ENCODE results near the gene MCM7. TPM values are rescaled to one million over a fixed set of nuclear protein-coding genes. Genes with fewer than 3 reads are reported as not detected.

The MCM7 gene
- total RNA-seq, 2 experiments from 2014 or later: 456 to 476 TPM

DNA sequence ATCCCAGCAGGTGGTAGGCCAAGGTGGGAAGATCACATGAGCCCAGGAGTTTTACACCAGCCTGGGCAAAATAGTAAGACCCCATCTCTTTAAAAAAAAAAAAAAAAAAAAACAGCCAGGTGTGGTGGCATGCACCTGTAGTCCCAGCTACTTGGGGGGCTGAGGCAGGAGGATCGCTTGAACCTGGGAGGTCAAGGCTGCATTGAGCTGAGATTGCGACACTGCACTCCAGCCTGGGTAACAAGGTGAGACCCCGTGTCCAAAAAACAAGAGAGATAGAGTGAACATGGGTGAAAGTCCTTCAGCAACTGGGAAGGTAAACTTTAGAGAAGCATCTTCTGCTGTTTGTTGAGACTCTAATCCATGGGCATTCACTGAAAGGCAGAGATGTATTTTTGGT, 41.3 kb upstream of the MCM7 start:
- no peak for DNase-seq
- TF ChIP-seq CTCF (IDR thresholded peaks at IDR 0.05): no peak
- ATAC-seq: no peak
- Mint-ChIP-seq H3K9me3 (no peaks in the 10 kb centered on the region), H3K36me3 (ENCODE audit: low read depth) (no peaks in the 10 kb centered on the region), H3K4me1 (ENCODE audit: low read depth) (peaks cover 13% of the 10 kb centered on the region), H3K27me3 (no peaks in the 10 kb centered on the region), H3K27ac (no peak overlapping the region), H3K4me3 (no peak overlapping the region)
- intact Hi-C loops (cut with micrococcal nuclease): no loop called here
- ChIA-PET CTCF (interaction anchor here (1.0 to 2.0 kb wide), 4 partner anchors 10 to 75 kb away, joined by 3 to 11 read pairs (median 6); no protein-coding TSS in a partner anchor), POLR2A (interaction anchor here (0.7 to 1.2 kb wide), 4 partner anchors 9 to 512 kb away, joined by 3 to 5 read pairs (median 3); no protein-coding TSS in a partner anchor)

GRCh38 chr7:100141555-100141949, 40.4 kb upstream of the MCM7 start:
- no peak for TF ChIP-seq CTCF (IDR thresholded peaks at IDR 0.05)
- H3K4me1 Mint-ChIP-seq (ENCODE audit: low read depth): peaks cover 13% of the 10 kb centered on the region
- no peak overlapping the region for H3K27ac Mint-ChIP-seq
- ChIA-PET CTCF (interaction anchor here (1.5 to 2.0 kb wide), 3 partner anchors 9 to 76 kb away, joined by 5 to 11 read pairs (median 8); no protein-coding TSS in a partner anchor), POLR2A (interaction anchor here (1.0 to 1.2 kb wide), 2 partner anchors 13 to 15 kb away, joined by 3 to 5 read pairs; no protein-coding TSS in a partner anchor)
- no peaks in the 10 kb centered on the region for H3K9me3 Mint-ChIP-seq
- ATAC-seq: no peak
- no peaks in the 10 kb centered on the region for H3K36me3 Mint-ChIP-seq (ENCODE audit: low read depth)
- intact Hi-C loops (cut with micrococcal nuclease): no loop called here
- no peaks in the 10 kb centered on the region for H3K27me3 Mint-ChIP-seq
- no peak overlapping the region for H3K4me3 Mint-ChIP-seq
- DNase-seq: no peak

DNA sequence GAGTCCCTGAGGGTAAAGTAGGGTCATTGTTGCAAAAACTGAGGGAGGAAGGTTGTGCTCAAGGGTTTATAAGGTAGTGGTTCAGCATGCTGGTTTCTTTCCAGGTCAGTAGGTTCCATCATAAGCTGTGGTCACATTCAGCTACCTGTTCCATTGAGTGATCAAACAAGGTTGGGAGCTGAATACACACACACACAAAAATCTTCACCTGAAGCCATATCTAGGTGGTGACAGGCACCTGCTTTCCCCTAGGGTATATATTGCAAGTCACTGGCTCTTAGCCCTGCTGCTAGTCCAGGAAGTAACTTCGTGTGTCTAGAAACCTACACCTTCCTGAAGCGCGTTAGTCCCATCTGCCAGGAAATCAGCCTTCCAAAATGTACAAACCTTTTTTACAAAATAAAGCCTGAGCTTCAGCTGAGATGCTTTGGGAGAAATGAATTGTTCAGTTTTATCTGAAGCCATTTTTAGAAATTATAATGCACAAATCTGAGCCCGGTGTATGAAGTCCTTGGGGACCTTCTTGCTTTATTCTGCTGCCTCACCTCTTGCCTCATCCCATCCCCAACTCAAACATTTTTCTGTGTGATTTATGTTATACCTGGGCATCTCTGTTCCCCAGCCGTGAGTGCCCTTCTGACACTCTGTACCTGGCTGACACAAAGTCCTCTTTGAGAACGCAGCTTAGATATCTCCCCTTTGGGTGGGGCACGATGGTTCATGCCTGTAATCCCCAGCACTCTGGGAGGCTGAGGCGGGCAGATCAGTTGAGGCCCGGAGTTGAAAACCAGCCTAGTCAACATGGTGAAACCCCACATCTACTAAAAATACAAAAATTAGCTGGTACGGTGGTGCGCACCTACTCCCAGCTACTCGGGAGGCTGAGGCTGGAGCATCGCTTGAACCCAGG, 36.9 kb upstream of the MCM7 start:
- H3K4me3 Mint-ChIP-seq: no peak overlapping the region
- peaks cover 13% of the 10 kb centered on the region for H3K4me1 Mint-ChIP-seq (ENCODE audit: low read depth)
- TF ChIP-seq CTCF (IDR thresholded peaks at IDR 0.05): no peak
- H3K27ac Mint-ChIP-seq: peak overlapping the region; percentile 65
- no peaks in the 10 kb centered on the region for H3K36me3 Mint-ChIP-seq (ENCODE audit: low read depth)
- DNase-seq (no peak), ATAC-seq (no peak)
- no peaks in the 10 kb centered on the region for H3K27me3 Mint-ChIP-seq
- intact Hi-C loops (cut with micrococcal nuclease): loop anchor here (10.0 kb wide), 1 partner anchor 267 kb away; no protein-coding TSS in a partner anchor
- CTCF ChIA-PET: interaction anchor here (0.9 to 2.9 kb wide), 5 partner anchors 10 to 270 kb away, joined by 3 to 11 read pairs (median 5); partner anchors contain the start of gene LAMTOR4
- POLR2A ChIA-PET: interaction anchor here (1.1 to 1.5 kb wide), 3 partner anchors 10 to 37 kb away, joined by 3 read pairs; partner anchors contain the start of genes LAMTOR4 and MCM7
- H3K9me3 Mint-ChIP-seq: no peaks in the 10 kb centered on the region

GRCh38 chr7:100132697-100133151, 31.5 kb upstream of the MCM7 start:
- H3K4me3 Mint-ChIP-seq: no peak overlapping the region
- no peaks in the 10 kb centered on the region for H3K9me3 Mint-ChIP-seq
- no peak overlapping the region for H3K27ac Mint-ChIP-seq
- ATAC-seq (peak; percentile 82), DNase-seq (peak; percentile 78)
- no peaks in the 10 kb centered on the region for H3K27me3 Mint-ChIP-seq
- TF ChIP-seq CTCF (IDR thresholded peaks at IDR 0.05): peak; percentile 97
- ChIA-PET POLR2A (interaction anchor here (0.7 to 1.1 kb wide), 4 partner anchors 10 to 37 kb away, joined by 3 to 5 read pairs (median 3); no protein-coding TSS in a partner anchor), CTCF (interaction anchor here (0.6 to 5.5 kb wide), 52 partner anchors 9 to 573 kb away, joined by 3 to 60 read pairs (median 4); partner anchors contain the start of genes AP4M1, CNPY4, GAL3ST4 and LAMTOR4)
- H3K36me3 Mint-ChIP-seq (ENCODE audit: low read depth): no peaks in the 10 kb centered on the region
- intact Hi-C loops (cut with micrococcal nuclease): loop anchor here (10.0 kb wide), 1 partner anchor 272 kb away; no protein-coding TSS in a partner anchor
- H3K4me1 Mint-ChIP-seq (ENCODE audit: low read depth): peaks cover 10% of the 10 kb centered on the region
